Measurements from ENCODE around the gene DAO.
"Not testable (repeated sequence)": the region's sequence is repeated elsewhere in the genome, so short reads cannot be mapped to it uniquely, and the experiment has no call there.

Gene DAO

GRCh38 chr12:108856428-108857157 lies 23.3 kb upstream of the DAO start:
- H3K27ac Mint-ChIP-seq, result peak overlapping the region; percentile 96
- peaks cover 49% of the 10 kb centered on the region for H3K36me3 Mint-ChIP-seq
- ATAC-seq, result peak; percentile 80
- H3K4me1 Mint-ChIP-seq, result peaks cover 60% of the 10 kb centered on the region
- H3K9me3 Mint-ChIP-seq, result no peaks in the 10 kb centered on the region
- H3K4me3 Mint-ChIP-seq, result peak overlapping the region; percentile 95
- DNase-seq (ENCODE audit: low spot score in 2 of 2), result peak; percentile 63 to 84

- ATAC-seq (no peak), DNase-seq (ENCODE audit: low spot score in 2 of 2) (no peak)
- H3K4me3 Mint-ChIP-seq, result peak overlapping the region; percentile 95
- H3K9me3 Mint-ChIP-seq, result no peaks in the 10 kb centered on the region
- H3K27ac Mint-ChIP-seq, result peak overlapping the region; percentile 96
- peaks cover 44% of the 10 kb centered on the region for H3K36me3 Mint-ChIP-seq
- H3K4me1 Mint-ChIP-seq, result peaks cover 60% of the 10 kb centered on the region
Measured at GRCh38 chr12:108857158-108857407, 22.8 kb upstream of the DAO start.

- no peak for DNase-seq (ENCODE audit: low spot score in 2 of 2)
- Mint-ChIP-seq H3K36me3 (peaks cover 30% of the 10 kb centered on the region), H3K27ac (peak overlapping the region; percentile 96), H3K9me3 (no peaks in the 10 kb centered on the region), H3K4me3 (peak overlapping the region; percentile 95), H3K4me1 (peaks cover 55% of the 10 kb centered on the region)
- ATAC-seq, result no peak
Measured at GRCh38 chr12:108858311-108859074, 21.4 kb upstream of the DAO start.

- Mint-ChIP-seq H3K27ac (peak overlapping the region; percentile 96), H3K4me1 (peaks cover 46% of the 10 kb centered on the region)
Measured at GRCh38 chr12:108859141-108859922, 20.6 kb upstream of the DAO start.

GRCh38 chr12:108859923-108860291 lies 20.0 kb upstream of the DAO start:
- DNase-seq (ENCODE audit: low spot score in 2 of 2) (no peak), ATAC-seq (no peak)
- Mint-ChIP-seq H3K36me3 (peaks cover 16% of the 10 kb centered on the region), H3K27ac (no peak overlapping the region), H3K4me1 (peaks cover 41% of the 10 kb centered on the region), H3K4me3 (no peak overlapping the region), H3K9me3 (no peaks in the 10 kb centered on the region)

More at GRCh38 chr12:108859141-108859922, 20.6 kb upstream of the DAO start:
- H3K9me3 Mint-ChIP-seq; ATAC-seq; DNase-seq (ENCODE audit: low spot score in 2 of 2): not testable (repeated sequence)
- H3K36me3 Mint-ChIP-seq, result peaks cover 22% of the 10 kb centered on the region
- H3K4me3 Mint-ChIP-seq, result peak overlapping the region; percentile 95

GRCh38 chr12:108860443-108860842 lies 19.4 kb upstream of the DAO start:
- ATAC-seq (no peak), DNase-seq (ENCODE audit: low spot score in 2 of 2) (no peak)
- Mint-ChIP-seq H3K9me3 (no peaks in the 10 kb centered on the region), H3K36me3 (peaks cover 11% of the 10 kb centered on the region), H3K27ac (no peak overlapping the region), H3K4me3 (no peak overlapping the region), H3K4me1 (peaks cover 35% of the 10 kb centered on the region)

- Mint-ChIP-seq H3K4me1 (peaks cover 22% of the 10 kb centered on the region), H3K4me3 (no peak overlapping the region), H3K36me3 (peaks cover 1% of the 10 kb centered on the region), H3K9me3 (no peaks in the 10 kb centered on the region), H3K27ac (no peak overlapping the region)
- no peak for ATAC-seq
- DNase-seq (ENCODE audit: low spot score in 2 of 2), result no peak
Measured at GRCh38 chr12:108861878-108862587, 17.9 kb upstream of the DAO start.

GRCh38 chr12:108862588-108862959 lies 17.3 kb upstream of the DAO start:
- Mint-ChIP-seq H3K4me1 (peaks cover 22% of the 10 kb centered on the region), H3K4me3 (no peak overlapping the region), H3K36me3 (no peaks in the 10 kb centered on the region), H3K9me3 (no peaks in the 10 kb centered on the region), H3K27ac (no peak overlapping the region)
- no peak for ATAC-seq
- no peak for DNase-seq (ENCODE audit: low spot score in 2 of 2)

GRCh38 chr12:108865169-108865568 lies 14.7 kb upstream of the DAO start:
- peaks cover 5% of the 10 kb centered on the region for H3K4me1 Mint-ChIP-seq
- no peak for DNase-seq (ENCODE audit: low spot score in 2 of 2)
- no peak overlapping the region for H3K4me3 Mint-ChIP-seq
- no peaks in the 10 kb centered on the region for H3K9me3 Mint-ChIP-seq
- ATAC-seq, result no peak
- H3K27ac Mint-ChIP-seq, result no peak overlapping the region
- H3K36me3 Mint-ChIP-seq, result no peaks in the 10 kb centered on the region

GRCh38 chr12:108866083-108866482 lies 13.8 kb upstream of the DAO start:
- H3K36me3 Mint-ChIP-seq; H3K9me3 Mint-ChIP-seq; ATAC-seq; H3K4me3 Mint-ChIP-seq; H3K27ac Mint-ChIP-seq; DNase-seq (ENCODE audit: low spot score in 2 of 2); H3K4me1 Mint-ChIP-seq: not testable (repeated sequence)

GRCh38 chr12:108868781-108869180 lies 11.1 kb upstream of the DAO start:
- Mint-ChIP-seq H3K36me3 (no peaks in the 10 kb centered on the region), H3K9me3 (no peaks in the 10 kb centered on the region), H3K4me1 (no peaks in the 10 kb centered on the region), H3K4me3 (no peak overlapping the region), H3K27ac (peak overlapping the region; percentile 69)
- ATAC-seq (no peak), DNase-seq (ENCODE audit: low spot score in 2 of 2) (no peak)

- no peaks in the 10 kb centered on the region for H3K4me1 Mint-ChIP-seq
- DNase-seq (ENCODE audit: low spot score in 2 of 2) (no peak), ATAC-seq (no peak)
- no peak overlapping the region for H3K4me3 Mint-ChIP-seq
- no peak overlapping the region for H3K27ac Mint-ChIP-seq
- no peaks in the 10 kb centered on the region for H3K36me3 Mint-ChIP-seq
- no peaks in the 10 kb centered on the region for H3K9me3 Mint-ChIP-seq
Measured at GRCh38 chr12:108875280-108875679, 4.6 kb upstream of the DAO start.

GRCh38 chr12:108875682-108876361 lies 4.1 kb upstream of the DAO start:
- H3K27ac Mint-ChIP-seq, result no peak overlapping the region
- ATAC-seq (no peak), DNase-seq (ENCODE audit: low spot score in 2 of 2) (no peak)
- no peak overlapping the region for H3K4me3 Mint-ChIP-seq
- no peaks in the 10 kb centered on the region for H3K36me3 Mint-ChIP-seq
- no peaks in the 10 kb centered on the region for H3K4me1 Mint-ChIP-seq
- H3K9me3 Mint-ChIP-seq, result no peaks in the 10 kb centered on the region

GRCh38 chr12:108876550-108876949 lies 3.3 kb upstream of the DAO start:
- no peaks in the 10 kb centered on the region for H3K4me1 Mint-ChIP-seq
- H3K4me3 Mint-ChIP-seq, result no peak overlapping the region
- H3K36me3 Mint-ChIP-seq, result no peaks in the 10 kb centered on the region
- H3K9me3 Mint-ChIP-seq, result no peaks in the 10 kb centered on the region
- DNase-seq (ENCODE audit: low spot score in 2 of 2), result no peak
- no peak overlapping the region for H3K27ac Mint-ChIP-seq
- ATAC-seq, result peak; percentile 66

GRCh38 chr12:108881953-108882352 lies 2.1 kb downstream of the DAO start:
- H3K27ac Mint-ChIP-seq, result no peak overlapping the region
- DNase-seq (ENCODE audit: low spot score in 2 of 2), result no peak
- no peak for ATAC-seq
- no peak overlapping the region for H3K4me3 Mint-ChIP-seq
- H3K9me3 Mint-ChIP-seq, result no peaks in the 10 kb centered on the region
- peaks cover 6% of the 10 kb centered on the region for H3K4me1 Mint-ChIP-seq
- no peaks in the 10 kb centered on the region for H3K36me3 Mint-ChIP-seq

Data from stimulated activated effector memory CD8-positive, alpha-beta T cell treated with anti-CD3 and anti-CD28 coated beads, Interleukin-12 subunit alpha, Interleukin-12 subunit beta, amount 100 ng/mL, for 72 hours (primary cell).